GM18520 (cell line): ENCODE data around the gene POFUT2.

Source experiments
- ATAC-seq: cut with Tn5 transposase; IDR thresholded peaks from one replicate; pipeline ENCODE4 v1.9.1; 2021; ENCODE audit not compliant: unreplicated experiment

The POFUT2 gene

GRCh38 chr21:45225041-45225740 lies 62.5 kb downstream of the POFUT2 start:
- ATAC-seq: no peak

GRCh38 chr21:45224189-45224938 lies 63.3 kb downstream of the POFUT2 start:
- ATAC-seq: no peak

- ATAC-seq: no peak
Measured at GRCh38 chr21:45223236-45224185, 64.2 kb downstream of the POFUT2 start.

GRCh38 chr21:45222001-45222400 lies 65.7 kb downstream of the POFUT2 start:
- ATAC-seq: no peak

- ATAC-seq: no peak
Measured at GRCh38 chr21:45220714-45221490, 66.8 kb downstream of the POFUT2 start.

DNA sequence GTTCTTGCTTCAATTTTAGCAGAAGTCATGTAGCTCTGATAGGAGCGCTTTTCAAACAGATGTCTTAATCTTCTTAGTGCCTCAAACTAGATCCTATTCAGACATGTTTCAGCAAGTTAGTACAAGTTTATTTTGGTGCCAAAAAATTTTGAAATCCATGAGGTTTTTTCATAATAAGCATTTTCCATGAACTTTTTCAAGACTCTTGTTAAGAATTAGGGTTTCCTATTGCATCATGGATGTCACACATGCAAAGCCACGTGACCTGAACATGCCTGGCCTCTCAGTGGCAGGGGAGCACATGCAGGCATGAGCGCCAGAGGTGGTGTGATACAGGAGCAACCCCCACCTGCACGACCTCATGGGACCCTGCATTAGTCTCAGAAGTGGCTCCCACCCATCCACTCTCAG lies 67.6 kb downstream of the POFUT2 start:
- no peak for ATAC-seq

GRCh38 chr21:45219517-45219916 lies 68.2 kb downstream of the POFUT2 start:
- no peak for ATAC-seq

DNA sequence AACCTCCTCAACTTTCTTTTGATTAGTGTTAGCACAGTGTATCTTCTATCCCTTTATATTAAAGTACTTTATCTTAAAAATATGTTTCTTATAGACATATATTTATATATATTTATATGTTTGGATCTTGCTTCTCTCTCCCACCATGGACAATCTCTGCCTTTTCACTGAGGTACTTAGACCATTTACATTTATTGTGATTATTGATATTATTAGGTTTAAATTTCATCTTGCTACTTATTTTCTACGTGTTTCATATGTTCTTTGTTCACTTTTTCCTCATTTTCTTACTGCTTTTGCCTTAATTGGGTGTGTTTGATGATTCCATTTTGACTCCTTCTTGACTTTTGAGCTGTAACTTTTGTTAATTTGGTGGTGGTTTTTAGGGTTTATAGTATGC lies 70.7 kb downstream of the POFUT2 start:
- no peak for ATAC-seq

DNA sequence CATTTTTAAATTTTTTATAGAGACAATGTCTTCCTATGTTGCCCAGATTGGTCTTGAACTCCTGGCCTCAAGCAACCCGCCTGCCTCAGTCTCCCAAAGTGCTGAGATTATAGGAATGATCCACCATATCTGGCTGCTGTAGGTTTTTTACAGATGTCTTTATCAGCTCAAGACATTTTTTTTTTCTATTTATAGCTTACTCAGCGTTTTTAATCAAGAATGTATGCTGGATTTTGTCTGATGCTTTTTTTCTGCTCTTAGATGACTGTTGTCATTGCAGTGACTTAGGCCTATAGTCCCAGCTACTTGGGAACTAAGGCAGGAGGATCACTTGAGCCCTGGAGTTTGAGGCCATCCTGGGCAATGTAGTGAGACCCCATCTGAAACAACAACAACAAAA lies 72.5 kb downstream of the POFUT2 start:
- ATAC-seq: no peak
